HL-60 (cell line): Measurements from ENCODE around the gene MT1X.
"Not testable (repeated sequence)": the region's sequence is repeated elsewhere in the genome, so short reads cannot be mapped to it uniquely, and the experiment has no call there.

Experiments
- CTCF ChIP-seq: IDR thresholded peaks from one replicate; pipeline ENCODE4 v1.5.1; 2011; ENCODE audit warnings: low read length, control low read depth, inconsistent platforms; ENCODE audit not compliant: insufficient read depth
- POLR2AphosphoS5 ChIP-seq: IDR thresholded peaks from 2 replicates; pipeline ENCODE4 v1.6.1; 2012; ENCODE audit warnings: low read depth
- SPI1 ChIP-seq: IDR thresholded peaks from 2 replicates; pipeline ENCODE4 v1.6.1; 2012; ENCODE audit warnings: low read depth, mild to moderate bottlenecking, borderline replicate concordance
- TF ChIP-seq, protein P1 (sequence below): IDR thresholded peaks from 2 replicates; pipeline ENCODE4 v1.6.1; 2012; ENCODE audit warnings: low read depth; ENCODE audit not compliant: insufficient replicate concordance

GRCh38 chr16:56671691-56672090, 10.6 kb upstream of the MT1X start:
- not testable (repeated sequence) for TF ChIP-seq CTCF, POLR2AphosphoS5, SPI1
- TF ChIP-seq, protein P1, sequence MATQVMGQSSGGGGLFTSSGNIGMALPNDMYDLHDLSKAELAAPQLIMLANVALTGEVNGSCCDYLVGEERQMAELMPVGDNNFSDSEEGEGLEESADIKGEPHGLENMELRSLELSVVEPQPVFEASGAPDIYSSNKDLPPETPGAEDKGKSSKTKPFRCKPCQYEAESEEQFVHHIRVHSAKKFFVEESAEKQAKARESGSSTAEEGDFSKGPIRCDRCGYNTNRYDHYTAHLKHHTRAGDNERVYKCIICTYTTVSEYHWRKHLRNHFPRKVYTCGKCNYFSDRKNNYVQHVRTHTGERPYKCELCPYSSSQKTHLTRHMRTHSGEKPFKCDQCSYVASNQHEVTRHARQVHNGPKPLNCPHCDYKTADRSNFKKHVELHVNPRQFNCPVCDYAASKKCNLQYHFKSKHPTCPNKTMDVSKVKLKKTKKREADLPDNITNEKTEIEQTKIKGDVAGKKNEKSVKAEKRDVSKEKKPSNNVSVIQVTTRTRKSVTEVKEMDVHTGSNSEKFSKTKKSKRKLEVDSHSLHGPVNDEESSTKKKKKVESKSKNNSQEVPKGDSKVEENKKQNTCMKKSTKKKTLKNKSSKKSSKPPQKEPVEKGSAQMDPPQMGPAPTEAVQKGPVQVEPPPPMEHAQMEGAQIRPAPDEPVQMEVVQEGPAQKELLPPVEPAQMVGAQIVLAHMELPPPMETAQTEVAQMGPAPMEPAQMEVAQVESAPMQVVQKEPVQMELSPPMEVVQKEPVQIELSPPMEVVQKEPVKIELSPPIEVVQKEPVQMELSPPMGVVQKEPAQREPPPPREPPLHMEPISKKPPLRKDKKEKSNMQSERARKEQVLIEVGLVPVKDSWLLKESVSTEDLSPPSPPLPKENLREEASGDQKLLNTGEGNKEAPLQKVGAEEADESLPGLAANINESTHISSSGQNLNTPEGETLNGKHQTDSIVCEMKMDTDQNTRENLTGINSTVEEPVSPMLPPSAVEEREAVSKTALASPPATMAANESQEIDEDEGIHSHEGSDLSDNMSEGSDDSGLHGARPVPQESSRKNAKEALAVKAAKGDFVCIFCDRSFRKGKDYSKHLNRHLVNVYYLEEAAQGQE: not testable (repeated sequence)
